ENCODE results near the gene RNF150. TPM values are rescaled to one million over a fixed set of nuclear protein-coding genes. Genes with fewer than 3 reads are reported as not detected.
"Not testable (repeated sequence)": the region's sequence is repeated elsewhere in the genome, so short reads cannot be mapped to it uniquely, and the experiment has no call there.

RNF150 gene
- total RNA-seq, 1 experiment from 2014 or later, result 1.3 TPM

- Histone ChIP-seq H3K27me3 (ENCODE audit: control insufficient read depth, insufficient read depth, low read length) (peaks cover 4% of the 10 kb centered on the region; the same call in 1 of the 2 replicates), H3K9me3 (ENCODE audit: control insufficient read depth, insufficient read depth, low read depth, low read length) (no peaks in the 10 kb centered on the region), H3K27ac (ENCODE audit: low read length) (no peak overlapping the region), H3K4me1 (ENCODE audit: control insufficient read depth, insufficient read depth, low read length) (no peaks in the 10 kb centered on the region), H3K36me3 (ENCODE audit: control insufficient read depth, insufficient read depth, low read length) (no peaks in the 10 kb centered on the region), H3K4me3 (ENCODE audit: low read depth in 2 of 2, low read length in 2 of 2) (no peak overlapping the region)
- in situ Hi-C loops (cut with HindIII; ENCODE audit: low pct_unique_long_range_greater_than_20kb, low sequenced_read_pairs), result no loop called here
- ChIA-PET POLR2A (no interaction called here), CTCF (no interaction called here)
- DNase-seq (ENCODE audit: low read depth, low spot score), result no peak
- ATAC-seq, result no peak
- intact Hi-C loops (cut with micrococcal nuclease; ENCODE audit: unreplicated experiment), result no loop called here
- TF ChIP-seq TCF7L2 (IDR thresholded peaks at IDR 0.05; ENCODE audit: low read depth, low read length), result no peak
- TF ChIP-seq CTCF (IDR thresholded peaks at IDR 0.05), result no peak
- TF ChIP-seq SIN3A (IDR thresholded peaks at IDR 0.05; ENCODE audit: borderline replicate concordance, insufficient read depth, low read depth, low read length), result no peak
- BruUV-seq (replicated peaks), result no TSS peak
These were observed 303.4 kb downstream of the RNF150 start for GRCh38 chr4:140829825-140830224.

GRCh38 chr4:140826701-140827027 is 306.6 kb downstream of the RNF150 start:
- BruUV-seq (replicated peaks), result no TSS peak
- ATAC-seq (no peak), DNase-seq (ENCODE audit: low read depth, low spot score) (no peak)
- POLR2A ChIA-PET, result interaction anchor here (0.7 kb wide), 1 partner anchor 157 kb away, joined by 9 read pairs; no protein-coding TSS in a partner anchor
- Histone ChIP-seq H3K9me3 (ENCODE audit: control insufficient read depth, insufficient read depth, low read depth, low read length) (no peaks in the 10 kb centered on the region), H3K27me3 (ENCODE audit: control insufficient read depth, insufficient read depth, low read length) (peaks cover 4% of the 10 kb centered on the region; the same call in 1 of the 2 replicates), H3K27ac (ENCODE audit: low read length) (no peak overlapping the region), H3K4me1 (ENCODE audit: control insufficient read depth, insufficient read depth, low read length) (no peaks in the 10 kb centered on the region), H3K4me3 (ENCODE audit: low read depth in 2 of 2, low read length in 2 of 2) (no peak overlapping the region), H3K36me3 (ENCODE audit: control insufficient read depth, insufficient read depth, low read length) (no peaks in the 10 kb centered on the region)
- intact Hi-C loops (cut with micrococcal nuclease; ENCODE audit: unreplicated experiment), result no loop called here
- CTCF ChIA-PET, result no interaction called here
- in situ Hi-C loops (cut with HindIII; ENCODE audit: low pct_unique_long_range_greater_than_20kb, low sequenced_read_pairs), result no loop called here
- TF ChIP-seq CTCF (IDR thresholded peaks at IDR 0.05) (no peak), SIN3A (IDR thresholded peaks at IDR 0.05; ENCODE audit: borderline replicate concordance, insufficient read depth, low read depth, low read length) (no peak)

GRCh38 chr4:140820520-140820919 is 312.7 kb downstream of the RNF150 start:
- POLR2A ChIA-PET; H3K27ac ChIP-seq (ENCODE audit: low read length); ATAC-seq; in situ Hi-C loops (cut with HindIII; ENCODE audit: low pct_unique_long_range_greater_than_20kb, low sequenced_read_pairs); H3K36me3 ChIP-seq (ENCODE audit: control insufficient read depth, insufficient read depth, low read length); H3K9me3 ChIP-seq (ENCODE audit: control insufficient read depth, insufficient read depth, low read depth, low read length); BruUV-seq (replicated peaks); H3K4me3 ChIP-seq (ENCODE audit: low read depth in 2 of 2, low read length in 2 of 2); H3K27me3 ChIP-seq (ENCODE audit: control insufficient read depth, insufficient read depth, low read length); H3K4me1 ChIP-seq (ENCODE audit: control insufficient read depth, insufficient read depth, low read length); intact Hi-C loops (cut with micrococcal nuclease; ENCODE audit: unreplicated experiment); CTCF ChIA-PET; DNase-seq (ENCODE audit: low read depth, low spot score): not testable (repeated sequence)

- Histone ChIP-seq H3K27me3 (ENCODE audit: control insufficient read depth, insufficient read depth, low read length) (no peaks in the 10 kb centered on the region), H3K4me3 (ENCODE audit: low read depth in 2 of 2, low read length in 2 of 2) (no peak overlapping the region), H3K36me3 (ENCODE audit: control insufficient read depth, insufficient read depth, low read length) (no peaks in the 10 kb centered on the region), H3K4me1 (ENCODE audit: control insufficient read depth, insufficient read depth, low read length) (no peaks in the 10 kb centered on the region), H3K9me3 (ENCODE audit: control insufficient read depth, insufficient read depth, low read depth, low read length) (no peaks in the 10 kb centered on the region), H3K27ac (ENCODE audit: low read length) (no peak overlapping the region)
- in situ Hi-C loops (cut with HindIII; ENCODE audit: low pct_unique_long_range_greater_than_20kb, low sequenced_read_pairs) (no loop called here), intact Hi-C loops (cut with micrococcal nuclease; ENCODE audit: unreplicated experiment) (no loop called here)
- POLR2A ChIA-PET, result no interaction called here
- CTCF ChIA-PET, result no interaction called here
- no TSS peak for BruUV-seq (replicated peaks)
- DNase-seq (ENCODE audit: low read depth, low spot score) (no peak), ATAC-seq (no peak)
- TF ChIP-seq REST (IDR thresholded peaks at IDR 0.05; ENCODE audit: insufficient read depth in 1 of 2, low read depth in 2 of 2, low read length in 1 of 2), result no peak
- TF ChIP-seq CTCF (IDR thresholded peaks at IDR 0.05), result no peak
- no peak for TF ChIP-seq SIN3A (IDR thresholded peaks at IDR 0.05; ENCODE audit: borderline replicate concordance, insufficient read depth, low read depth, low read length)
- TF ChIP-seq TCF7L2 (IDR thresholded peaks at IDR 0.05; ENCODE audit: low read depth, low read length), result no peak
- no peak for TF ChIP-seq POLR2AphosphoS5 (IDR thresholded peaks at IDR 0.05; ENCODE audit: low read depth, low read length)
These were observed 313.7 kb downstream of the RNF150 start for GRCh38 chr4:140819610-140820009.
